ENCODE measurements around the gene CD79B. TPM values are rescaled to one million over a fixed set of nuclear protein-coding genes. Genes with fewer than 3 reads are reported as not detected.

The CD79B gene
- total RNA-seq, 2 donors from 2014 or later, result 0.35 to 0.44 TPM

DNA sequence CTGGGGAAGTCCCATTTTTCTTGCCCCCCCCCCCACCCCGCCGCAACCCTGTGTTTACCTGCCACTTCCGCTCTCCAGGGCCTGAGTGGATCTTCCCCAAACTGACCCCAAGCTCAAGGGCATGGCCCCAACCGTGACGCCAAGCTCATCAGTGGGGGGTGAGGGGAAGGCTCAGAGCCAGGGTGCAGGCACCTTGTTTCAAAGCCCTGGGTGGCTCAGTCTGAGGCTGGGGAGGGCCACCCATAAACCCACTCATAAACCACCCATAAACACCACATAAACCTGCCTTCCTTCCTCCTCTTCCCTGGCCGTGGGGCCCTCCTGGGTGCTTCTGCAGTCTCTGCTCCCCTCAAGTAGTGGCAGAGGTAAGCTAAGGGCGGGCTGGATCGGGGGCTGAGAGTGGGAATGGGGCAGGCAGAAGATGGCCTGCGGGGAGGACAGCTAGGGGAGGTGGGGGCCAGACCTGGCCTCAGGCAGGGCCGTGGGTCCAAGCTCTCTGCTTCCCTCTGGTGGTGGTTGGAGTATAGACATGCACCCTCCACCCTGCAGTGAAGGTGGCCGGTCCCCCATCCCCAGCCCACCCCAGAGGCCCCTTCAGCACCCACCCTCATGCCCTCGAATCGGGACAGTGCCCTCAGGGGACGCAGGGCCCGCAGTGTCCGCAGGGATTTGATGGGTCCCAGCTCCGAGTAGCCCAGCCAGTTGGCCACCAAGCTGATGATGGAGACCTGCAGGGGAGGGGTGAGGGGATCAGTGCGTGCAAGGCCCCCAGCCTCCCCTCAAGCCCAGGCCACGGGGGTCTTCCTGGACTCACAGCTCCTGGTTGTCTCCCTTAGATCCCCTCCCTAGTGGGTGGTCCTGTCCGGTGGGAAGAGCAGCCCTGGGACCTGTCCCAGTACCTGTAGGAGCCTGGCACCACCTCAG is 14.6 kb upstream of the CD79B start:
- H3K27me3 ChIP-seq (ENCODE audit: control insufficient read depth, insufficient read depth, low read length, poor library complexity, severe bottlenecking), result no peaks in the 10 kb centered on the region
- H3K36me3 ChIP-seq (ENCODE audit: control insufficient read depth, insufficient read depth, low read length), result no peaks in the 10 kb centered on the region
- Mint-ChIP-seq H3K36me3 (ENCODE audit: low read depth) (no peaks in the 10 kb centered on the region), H3K9me3 (no peaks in the 10 kb centered on the region), H3K27me3 (ENCODE audit: insufficient read depth) (peaks cover 2% of the 10 kb centered on the region), H3K27ac (no peak overlapping the region), H3K4me3 (no peak overlapping the region), H3K4me1 (no peaks in the 10 kb centered on the region)
- DNase-seq, result peak; percentile 90
- H3K9me3 ChIP-seq (ENCODE audit: control insufficient read depth, low read length), result no peaks in the 10 kb centered on the region
- TF ChIP-seq, protein P1, sequence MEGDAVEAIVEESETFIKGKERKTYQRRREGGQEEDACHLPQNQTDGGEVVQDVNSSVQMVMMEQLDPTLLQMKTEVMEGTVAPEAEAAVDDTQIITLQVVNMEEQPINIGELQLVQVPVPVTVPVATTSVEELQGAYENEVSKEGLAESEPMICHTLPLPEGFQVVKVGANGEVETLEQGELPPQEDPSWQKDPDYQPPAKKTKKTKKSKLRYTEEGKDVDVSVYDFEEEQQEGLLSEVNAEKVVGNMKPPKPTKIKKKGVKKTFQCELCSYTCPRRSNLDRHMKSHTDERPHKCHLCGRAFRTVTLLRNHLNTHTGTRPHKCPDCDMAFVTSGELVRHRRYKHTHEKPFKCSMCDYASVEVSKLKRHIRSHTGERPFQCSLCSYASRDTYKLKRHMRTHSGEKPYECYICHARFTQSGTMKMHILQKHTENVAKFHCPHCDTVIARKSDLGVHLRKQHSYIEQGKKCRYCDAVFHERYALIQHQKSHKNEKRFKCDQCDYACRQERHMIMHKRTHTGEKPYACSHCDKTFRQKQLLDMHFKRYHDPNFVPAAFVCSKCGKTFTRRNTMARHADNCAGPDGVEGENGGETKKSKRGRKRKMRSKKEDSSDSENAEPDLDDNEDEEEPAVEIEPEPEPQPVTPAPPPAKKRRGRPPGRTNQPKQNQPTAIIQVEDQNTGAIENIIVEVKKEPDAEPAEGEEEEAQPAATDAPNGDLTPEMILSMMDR (conservative IDR thresholded peaks at IDR 0.05), result peak; percentile 89
- no peak overlapping the region for H3K27ac ChIP-seq (ENCODE audit: low read depth, low read length)
- no peaks in the 10 kb centered on the region for H3K4me1 ChIP-seq (ENCODE audit: control insufficient read depth, insufficient read depth, low read length)
- H3K4me3 ChIP-seq (ENCODE audit: low read length), result no peak overlapping the region
- no peak overlapping the region for H3K9ac ChIP-seq (ENCODE audit: extremely low read depth, low read length, poor library complexity, severe bottlenecking)
- 53 to 67% methylated on average over 4 to 17 of the region's 20 CpGs for WGBS, 2 experiments (ENCODE audit: insufficient coverage in 1 of 2, insufficient read length in 1 of 2)

DNA sequence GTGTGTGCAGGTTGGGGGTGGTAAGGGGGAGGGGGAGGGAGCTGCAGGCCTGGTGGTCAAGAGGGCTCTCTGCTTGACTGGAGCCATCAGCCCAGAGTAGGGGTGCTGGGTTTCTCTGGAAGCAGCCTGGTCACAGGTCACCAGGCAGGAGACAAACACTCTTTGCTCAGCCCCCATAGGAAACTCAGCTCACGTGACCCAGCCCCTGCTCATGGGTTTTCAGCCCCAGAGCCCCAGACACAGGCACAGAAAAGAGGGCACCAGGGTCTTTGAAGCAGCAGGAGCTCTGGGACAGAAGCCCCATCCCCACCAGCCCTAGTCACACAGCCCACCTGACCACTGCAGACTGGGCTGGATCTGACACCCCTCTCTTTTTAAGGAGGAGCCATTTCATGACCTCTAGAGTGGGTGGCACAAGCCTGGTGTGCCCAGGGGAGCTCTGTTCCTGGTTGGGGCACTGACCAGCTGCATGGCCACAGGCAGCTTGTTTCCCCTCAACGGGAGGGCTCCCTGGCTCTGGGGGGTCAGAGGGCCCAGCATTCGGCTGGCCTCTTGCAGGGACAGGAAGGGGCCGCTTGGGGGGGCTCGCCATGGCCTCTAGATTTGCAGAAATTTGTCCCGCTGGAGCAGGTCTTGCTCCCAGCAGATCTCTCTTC is 13.8 kb upstream of the CD79B start:
- H3K27me3 ChIP-seq (ENCODE audit: control insufficient read depth, insufficient read depth, low read length, poor library complexity, severe bottlenecking), result no peaks in the 10 kb centered on the region
- H3K4me1 ChIP-seq (ENCODE audit: control insufficient read depth, insufficient read depth, low read length), result no peaks in the 10 kb centered on the region
- no peak for DNase-seq
- H3K9me3 ChIP-seq (ENCODE audit: control insufficient read depth, low read length), result no peaks in the 10 kb centered on the region
- no peak overlapping the region for H3K4me3 Mint-ChIP-seq
- TF ChIP-seq, protein P1 (conservative IDR thresholded peaks at IDR 0.05), result no peak
- no peak overlapping the region for H3K27ac Mint-ChIP-seq
- H3K27ac ChIP-seq (ENCODE audit: low read depth, low read length), result no peak overlapping the region
- H3K4me3 ChIP-seq (ENCODE audit: low read length), result no peak overlapping the region
- H3K36me3 ChIP-seq (ENCODE audit: control insufficient read depth, insufficient read depth, low read length), result no peaks in the 10 kb centered on the region
- peaks cover 2% of the 10 kb centered on the region for H3K27me3 Mint-ChIP-seq (ENCODE audit: insufficient read depth)
- no peaks in the 10 kb centered on the region for H3K9me3 Mint-ChIP-seq
- H3K36me3 Mint-ChIP-seq (ENCODE audit: low read depth), result no peaks in the 10 kb centered on the region
- WGBS, 2 experiments (ENCODE audit: insufficient coverage in 1 of 2, insufficient read length in 1 of 2), result 86 to 100% methylated on average over 1 to 6 of the region's 6 CpGs
- H3K4me1 Mint-ChIP-seq, result no peaks in the 10 kb centered on the region
- no peak overlapping the region for H3K9ac ChIP-seq (ENCODE audit: extremely low read depth, low read length, poor library complexity, severe bottlenecking)

DNA sequence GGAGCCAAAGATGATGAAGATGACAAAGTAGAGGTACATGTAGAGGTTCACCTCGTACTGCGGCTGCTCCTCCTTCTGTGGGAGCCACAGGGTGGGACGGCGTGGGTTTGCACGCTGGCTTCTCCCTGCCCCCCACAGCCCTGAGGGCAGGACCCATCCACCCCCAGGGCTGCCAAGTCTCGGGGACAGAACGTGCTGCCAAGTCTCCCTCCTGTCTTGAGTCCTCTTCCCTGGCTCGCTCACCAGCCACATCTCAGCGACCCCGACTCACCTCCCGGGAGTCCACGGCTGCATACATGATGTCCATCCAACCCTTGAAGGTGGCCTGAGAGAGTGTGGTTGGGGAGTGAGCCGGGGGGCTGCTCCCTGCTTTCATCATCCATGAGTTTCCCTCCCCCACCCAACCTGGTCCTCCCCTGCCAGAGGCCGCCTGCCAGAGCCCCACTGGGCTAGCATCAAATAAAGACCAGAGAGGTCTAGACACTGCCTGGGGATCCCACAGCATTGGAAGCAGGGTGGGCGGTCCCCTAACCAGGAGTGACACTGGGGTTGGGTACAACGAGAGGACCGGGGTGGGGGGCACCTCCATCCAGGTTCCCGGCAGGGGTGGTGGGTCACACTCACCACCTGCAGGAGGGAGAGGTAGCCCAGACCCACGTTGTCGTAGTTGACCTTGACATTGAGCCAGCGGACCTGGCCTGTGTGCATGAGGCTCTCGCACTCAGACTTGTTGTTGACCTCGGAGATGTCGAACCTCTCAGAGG is 12.8 kb upstream of the CD79B start:
- Mint-ChIP-seq H3K27me3 (ENCODE audit: insufficient read depth) (peaks cover 2% of the 10 kb centered on the region), H3K36me3 (ENCODE audit: low read depth) (no peaks in the 10 kb centered on the region), H3K27ac (no peak overlapping the region), H3K4me1 (no peaks in the 10 kb centered on the region), H3K4me3 (no peak overlapping the region), H3K9me3 (no peaks in the 10 kb centered on the region)
- Histone ChIP-seq H3K4me1 (ENCODE audit: control insufficient read depth, insufficient read depth, low read length) (no peaks in the 10 kb centered on the region), H3K36me3 (ENCODE audit: control insufficient read depth, insufficient read depth, low read length) (no peaks in the 10 kb centered on the region), H3K9me3 (ENCODE audit: control insufficient read depth, low read length) (no peaks in the 10 kb centered on the region), H3K27ac (ENCODE audit: low read depth, low read length) (no peak overlapping the region), H3K9ac (ENCODE audit: extremely low read depth, low read length, poor library complexity, severe bottlenecking) (no peak overlapping the region), H3K4me3 (ENCODE audit: low read length) (no peak overlapping the region), H3K27me3 (ENCODE audit: control insufficient read depth, insufficient read depth, low read length, poor library complexity, severe bottlenecking) (no peaks in the 10 kb centered on the region)
- 91 to 97% methylated on average over 15 to 24 of the region's 24 CpGs for WGBS, 2 experiments (ENCODE audit: insufficient coverage in 1 of 2, insufficient read length in 1 of 2)
- TF ChIP-seq, protein P1 (conservative IDR thresholded peaks at IDR 0.05), result no peak
- no peak for DNase-seq
